Measurements from ENCODE around the gene KIAA1671. TPM values are rescaled to one million over a fixed set of nuclear protein-coding genes. Genes with fewer than 3 reads are reported as not detected.

The KIAA1671 gene
- polyA plus RNA-seq, 3 donors, result not detected

DNA sequence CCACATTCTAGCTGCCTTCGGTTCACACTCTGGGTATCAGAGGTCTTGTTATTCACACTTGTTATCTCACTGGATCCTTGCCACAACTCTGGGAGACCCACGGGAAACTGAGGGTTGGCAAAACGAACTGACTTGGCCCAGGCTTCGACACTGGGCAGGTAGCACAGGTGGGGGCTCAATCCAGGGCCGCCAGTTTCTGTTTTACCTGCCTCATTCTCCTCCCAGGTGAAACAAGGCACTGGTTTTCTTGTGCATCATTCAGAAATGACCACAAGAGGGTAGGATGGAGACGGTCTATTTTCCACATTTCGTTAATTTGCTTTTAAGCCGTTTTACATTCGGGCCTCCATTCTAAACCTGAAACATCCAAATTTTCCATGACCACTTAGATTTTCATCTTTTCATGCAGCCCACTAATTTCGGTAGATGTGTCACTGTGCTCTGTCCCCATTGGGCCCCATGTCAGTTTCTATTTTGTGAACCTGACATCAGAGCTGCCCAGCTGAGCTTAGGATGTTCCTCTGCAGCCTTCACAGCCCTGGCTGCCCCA, 108.1 kb downstream of the KIAA1671 start:
- no peak overlapping the region for H3K4me2 ChIP-seq (replicated peaks; ENCODE audit: extremely low read depth, low read length, poor library complexity, severe bottlenecking)
- Mint-ChIP-seq H3K4me3 (no peak overlapping the region), H3K27me3 (ENCODE audit: low read depth in 3 of 3) (peaks cover 7 to 13% (median 9%) of the 10 kb centered on the region in 3 donors), H3K36me3 (no peaks in the 10 kb centered on the region), H3K9me3 (peaks cover 0 to 1% (median 0%) of the 10 kb centered on the region in 7 donors), H3K27ac (no peak overlapping the region), H3K4me1 (peaks cover 2% of the 10 kb centered on the region)
- H3K4me3 ChIP-seq (replicated peaks in 1 of 3; ENCODE audit: low read depth in 2 of 3, low read length in 3 of 3), result no peak overlapping the region
- H4K20me1 ChIP-seq (ENCODE audit: insufficient read depth, low read length), result no peaks in the 10 kb centered on the region
- TF ChIP-seq, protein P1, sequence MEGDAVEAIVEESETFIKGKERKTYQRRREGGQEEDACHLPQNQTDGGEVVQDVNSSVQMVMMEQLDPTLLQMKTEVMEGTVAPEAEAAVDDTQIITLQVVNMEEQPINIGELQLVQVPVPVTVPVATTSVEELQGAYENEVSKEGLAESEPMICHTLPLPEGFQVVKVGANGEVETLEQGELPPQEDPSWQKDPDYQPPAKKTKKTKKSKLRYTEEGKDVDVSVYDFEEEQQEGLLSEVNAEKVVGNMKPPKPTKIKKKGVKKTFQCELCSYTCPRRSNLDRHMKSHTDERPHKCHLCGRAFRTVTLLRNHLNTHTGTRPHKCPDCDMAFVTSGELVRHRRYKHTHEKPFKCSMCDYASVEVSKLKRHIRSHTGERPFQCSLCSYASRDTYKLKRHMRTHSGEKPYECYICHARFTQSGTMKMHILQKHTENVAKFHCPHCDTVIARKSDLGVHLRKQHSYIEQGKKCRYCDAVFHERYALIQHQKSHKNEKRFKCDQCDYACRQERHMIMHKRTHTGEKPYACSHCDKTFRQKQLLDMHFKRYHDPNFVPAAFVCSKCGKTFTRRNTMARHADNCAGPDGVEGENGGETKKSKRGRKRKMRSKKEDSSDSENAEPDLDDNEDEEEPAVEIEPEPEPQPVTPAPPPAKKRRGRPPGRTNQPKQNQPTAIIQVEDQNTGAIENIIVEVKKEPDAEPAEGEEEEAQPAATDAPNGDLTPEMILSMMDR (IDR thresholded peaks at IDR 0.05), result no peak
- no peaks in the 10 kb centered on the region for H3K36me3 ChIP-seq (replicated peaks in 1 of 2; ENCODE audit: control insufficient read depth in 1 of 2, insufficient read depth in 2 of 2, low read length in 2 of 2)
- no peak for DNase-seq
- H3K9me3 ChIP-seq (replicated peaks in 1 of 2; ENCODE audit: control insufficient read depth in 1 of 2, insufficient read depth in 1 of 2, low read length in 2 of 2), result no peaks in the 10 kb centered on the region
- H3K27ac ChIP-seq (ENCODE audit: low read depth in 1 of 2, low read length in 2 of 2), result no peak overlapping the region
- H3K4me1 ChIP-seq (ENCODE audit: control insufficient read depth in 1 of 2, insufficient read depth in 2 of 2, low read length in 2 of 2), result no peaks in the 10 kb centered on the region
- peaks cover 0 to 4% of the 10 kb centered on the region in 2 donors for H3K27me3 ChIP-seq (ENCODE audit: control insufficient read depth in 2 of 2, insufficient read depth in 2 of 2, low read length in 2 of 2)
- intact Hi-C loops (cut with micrococcal nuclease), result no loop called here
- H3K79me2 ChIP-seq (ENCODE audit: insufficient read depth, low read length), result no peaks in the 10 kb centered on the region
- H2AFZ ChIP-seq (ENCODE audit: insufficient read depth, low read depth, low read length, poor library complexity, severe bottlenecking), result no peak overlapping the region
- 88% methylated on average over 7 of the region's 10 CpGs for WGBS (ENCODE audit: insufficient coverage)
- no peak overlapping the region for H3K9ac ChIP-seq (ENCODE audit: insufficient read depth, low read length, poor library complexity, severe bottlenecking)

DNA sequence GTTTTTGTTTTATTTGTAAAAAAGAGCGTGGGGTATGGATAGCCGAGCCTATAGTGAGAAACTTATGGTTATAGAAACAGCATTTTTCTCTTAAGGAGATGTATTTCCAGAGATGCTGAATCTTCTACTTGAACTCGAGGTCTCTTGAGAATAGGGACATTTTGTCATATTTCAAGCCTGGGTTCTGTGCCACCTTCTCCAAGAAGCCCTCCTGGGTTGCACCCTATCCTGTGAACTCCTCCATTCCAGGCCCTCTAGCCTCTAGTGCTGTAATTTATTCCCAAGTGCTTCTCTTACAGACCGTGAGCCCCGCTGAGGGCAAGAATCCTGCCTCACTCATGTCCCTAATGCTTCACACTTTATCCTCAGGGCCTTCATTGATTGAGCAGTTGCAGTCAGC, 108.6 kb downstream of the KIAA1671 start:
- Histone ChIP-seq H3K79me2 (ENCODE audit: insufficient read depth, low read length) (no peaks in the 10 kb centered on the region), H4K20me1 (ENCODE audit: insufficient read depth, low read length) (no peaks in the 10 kb centered on the region), H3K27ac (ENCODE audit: low read depth in 1 of 2, low read length in 2 of 2) (no peak overlapping the region), H3K4me1 (ENCODE audit: control insufficient read depth in 1 of 2, insufficient read depth in 2 of 2, low read length in 2 of 2) (no peaks in the 10 kb centered on the region), H3K36me3 (replicated peaks in 1 of 2; ENCODE audit: control insufficient read depth in 1 of 2, insufficient read depth in 2 of 2, low read length in 2 of 2) (no peaks in the 10 kb centered on the region), H3K9me3 (replicated peaks in 1 of 2; ENCODE audit: control insufficient read depth in 1 of 2, insufficient read depth in 1 of 2, low read length in 2 of 2) (no peaks in the 10 kb centered on the region), H3K27me3 (ENCODE audit: control insufficient read depth in 2 of 2, insufficient read depth in 2 of 2, low read length in 2 of 2) (peaks cover 0 to 4% of the 10 kb centered on the region in 2 donors), H3K9ac (ENCODE audit: insufficient read depth, low read length, poor library complexity, severe bottlenecking) (no peak overlapping the region), H3K4me2 (replicated peaks; ENCODE audit: extremely low read depth, low read length, poor library complexity, severe bottlenecking) (no peak overlapping the region), H2AFZ (ENCODE audit: insufficient read depth, low read depth, low read length, poor library complexity, severe bottlenecking) (no peak overlapping the region), H3K4me3 (replicated peaks in 1 of 3; ENCODE audit: low read depth in 2 of 3, low read length in 3 of 3) (no peak overlapping the region)
- Mint-ChIP-seq H3K9me3 (peaks cover 0 to 1% (median 0%) of the 10 kb centered on the region in 7 donors), H3K4me1 (peaks cover 2% of the 10 kb centered on the region), H3K36me3 (no peaks in the 10 kb centered on the region), H3K4me3 (no peak overlapping the region), H3K27ac (no peak overlapping the region), H3K27me3 (ENCODE audit: low read depth in 3 of 3) (peaks cover 7 to 13% (median 9%) of the 10 kb centered on the region in 3 donors)
- intact Hi-C loops (cut with micrococcal nuclease), result no loop called here
- 83% methylated on average over 3 of the region's 5 CpGs for WGBS (ENCODE audit: insufficient coverage)
- DNase-seq, result no peak
- TF ChIP-seq, protein P1 (IDR thresholded peaks at IDR 0.05), result no peak

Measured in CD14-positive monocyte (primary cell).